Stimulated activated CD8-positive, alpha-beta memory T cell treated with anti-CD3 and anti-CD28 coated beads, Interleukin-15, amount 100 ng/mL, for 24 hours (primary cell): ENCODE measurements around the gene CAMK1D.
"Not testable (repeated sequence)": the region's sequence is repeated elsewhere in the genome, so short reads cannot be mapped to it uniquely, and the experiment has no call there.

Source experiments
- DNase-seq: peaks from one replicate; pipeline ENCODE4 v3.0.0-alpha.2; 2020; ENCODE audit warnings: low read depth

CAMK1D gene

DNA sequence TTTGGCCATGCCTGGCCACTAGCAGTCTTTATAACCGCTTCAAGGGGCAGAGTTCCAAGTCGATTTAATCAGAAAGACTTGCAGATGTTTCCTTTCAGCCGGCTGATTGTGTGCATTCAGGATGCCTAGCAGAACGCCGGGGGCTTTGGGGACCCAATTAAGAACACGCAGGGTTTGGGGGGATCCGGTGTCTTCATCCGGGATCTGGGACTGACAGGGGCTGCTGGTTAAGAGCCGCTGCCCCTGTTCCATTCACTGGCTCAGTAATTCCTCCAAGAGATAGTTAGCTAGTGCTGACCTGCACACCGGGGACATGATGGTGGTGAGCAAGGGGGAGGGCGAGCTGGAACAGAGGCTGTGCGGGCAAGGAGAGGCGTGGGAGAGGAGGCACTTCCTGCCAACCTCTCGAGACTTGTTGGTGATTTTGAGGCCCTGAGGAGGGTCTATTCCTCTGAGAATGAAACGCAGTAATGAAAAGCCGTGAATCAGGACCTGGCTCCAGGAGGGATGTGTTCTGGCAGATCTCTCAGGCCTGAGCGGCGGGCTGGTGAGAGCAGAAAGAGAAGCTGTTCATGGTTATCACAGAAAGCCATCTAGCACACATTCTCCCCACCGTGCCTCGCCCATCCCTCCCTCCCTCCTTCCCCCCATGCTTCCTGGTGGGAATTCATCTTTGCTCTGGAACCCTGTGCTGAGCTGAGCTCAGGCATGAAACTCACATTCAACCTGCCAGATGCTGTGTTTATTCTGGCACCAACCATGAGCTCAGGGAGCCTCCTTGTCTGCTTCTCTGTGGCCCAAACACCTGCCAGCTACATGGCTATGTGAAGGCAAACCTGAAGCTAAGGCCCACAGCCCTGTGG is 500.2 kb downstream of the CAMK1D start:
- no peak for DNase-seq

DNA sequence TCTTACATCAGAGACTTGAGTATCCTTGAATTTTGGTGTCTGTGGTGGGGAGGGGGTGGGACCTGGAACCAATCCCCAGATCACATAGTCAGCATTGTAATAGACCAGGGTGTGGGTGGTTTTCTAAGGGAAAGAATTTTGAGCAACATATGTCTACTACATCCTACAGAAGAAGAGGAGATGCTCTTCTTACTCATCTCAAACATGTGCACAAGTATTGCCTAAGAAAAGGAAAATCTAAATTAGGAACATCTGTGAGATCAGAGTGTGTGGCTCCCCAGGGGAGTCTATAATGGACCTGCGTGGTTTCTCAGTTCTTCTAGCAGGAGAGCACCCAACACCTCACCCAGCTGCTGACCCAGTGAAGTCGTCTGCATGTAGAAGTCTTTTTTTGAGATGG is 503.3 kb downstream of the CAMK1D start:
- no peak for DNase-seq

DNA sequence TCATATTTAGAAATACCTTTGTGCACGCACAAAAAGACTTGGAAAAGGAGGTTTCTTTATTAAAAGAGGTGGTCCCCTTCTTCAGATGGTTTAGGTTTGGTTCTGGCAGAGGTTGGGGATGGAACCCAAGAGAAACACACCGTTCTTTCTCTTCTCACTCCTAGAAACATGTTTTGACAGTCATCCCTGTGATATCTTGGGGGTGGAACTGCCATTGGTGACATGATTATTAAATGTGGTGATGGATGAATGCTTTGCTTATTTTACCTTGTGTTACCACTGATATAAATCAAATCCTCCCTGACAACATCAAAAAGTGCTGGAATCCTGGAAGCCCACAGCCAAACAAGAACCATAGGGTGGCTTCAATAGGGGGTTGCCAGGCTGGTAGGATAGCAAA is 505.6 kb downstream of the CAMK1D start:
- no peak for DNase-seq

DNA sequence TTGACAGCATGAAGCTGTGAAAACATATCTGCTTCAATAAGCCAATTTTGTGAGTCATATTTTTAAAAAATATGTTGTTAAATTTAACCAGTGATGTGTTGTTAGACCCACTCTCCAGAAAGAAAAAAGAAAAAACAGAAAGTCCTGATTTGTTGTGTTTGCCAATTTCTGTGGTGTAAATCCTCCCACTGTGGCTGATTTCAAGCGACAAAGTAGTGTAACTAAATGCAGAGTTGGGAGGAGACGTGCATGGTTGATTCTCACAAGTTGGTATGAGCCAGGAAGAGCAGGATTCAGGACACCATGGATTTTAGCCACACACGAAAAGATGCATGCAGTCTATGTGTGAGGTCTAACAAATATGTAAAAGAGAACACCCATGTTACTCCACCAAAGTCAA is 513.1 kb downstream of the CAMK1D start:
- DNase-seq, result no peak

DNA sequence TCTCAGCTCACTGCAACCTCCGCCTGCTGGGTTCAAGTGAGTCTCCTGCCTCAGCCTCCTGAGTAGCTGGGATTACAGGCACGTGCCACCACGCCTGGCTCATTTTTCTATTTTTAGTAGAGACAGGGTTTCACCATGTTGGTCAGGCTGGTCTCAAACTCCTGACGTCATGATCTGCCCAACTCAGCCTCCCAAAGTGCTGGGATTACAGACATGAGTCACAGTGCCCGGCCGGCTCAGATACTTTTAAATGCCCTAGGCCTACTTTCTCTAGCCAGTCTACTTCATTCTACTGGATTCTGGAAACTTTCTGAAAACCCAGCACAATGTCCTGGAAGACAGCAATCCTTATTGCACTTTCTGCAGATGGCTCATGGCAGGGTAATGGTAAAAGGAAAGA is 516.2 kb downstream of the CAMK1D start:
- DNase-seq, result not testable (repeated sequence)

DNA sequence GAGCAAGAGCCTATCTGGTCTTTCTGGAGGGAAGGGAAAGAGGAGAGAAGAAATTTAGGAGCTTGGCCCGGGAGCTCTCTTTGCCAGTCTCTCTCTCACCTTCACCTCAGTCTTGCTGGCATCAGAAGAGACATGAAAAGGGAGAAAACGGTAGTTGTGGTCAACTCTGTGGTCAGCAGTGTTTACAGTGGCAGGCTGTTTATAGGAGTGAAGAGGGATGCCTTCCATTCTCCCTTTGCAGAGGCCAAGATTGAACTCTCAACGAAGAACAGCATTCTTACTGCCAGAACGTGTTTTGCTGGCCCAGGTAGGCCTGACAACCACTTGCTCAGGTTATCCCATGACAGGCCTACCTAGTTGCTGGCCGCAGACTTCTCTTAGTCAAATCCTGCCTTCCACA is 518.9 kb downstream of the CAMK1D start:
- DNase-seq, result no peak

DNA sequence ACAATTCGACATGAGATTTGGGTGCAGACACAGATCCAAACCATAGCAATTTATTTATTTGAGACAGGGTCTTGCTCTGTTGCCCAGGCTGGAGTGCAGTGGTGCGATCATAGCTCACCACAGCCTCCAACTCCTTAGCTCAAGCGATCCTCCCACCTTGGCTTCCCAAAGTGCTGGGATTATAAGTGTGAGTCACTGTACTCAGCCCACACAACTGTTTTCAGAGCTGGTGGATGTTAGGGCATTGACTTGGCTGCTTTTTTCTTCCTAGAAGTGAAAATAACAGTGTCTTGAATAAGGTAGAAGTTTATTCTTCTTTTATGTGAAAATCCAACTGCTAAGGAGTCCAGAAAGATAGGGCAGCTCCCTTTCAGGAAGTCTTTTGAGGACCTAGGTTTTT is 520.1 kb downstream of the CAMK1D start:
- DNase-seq, result no peak

DNA sequence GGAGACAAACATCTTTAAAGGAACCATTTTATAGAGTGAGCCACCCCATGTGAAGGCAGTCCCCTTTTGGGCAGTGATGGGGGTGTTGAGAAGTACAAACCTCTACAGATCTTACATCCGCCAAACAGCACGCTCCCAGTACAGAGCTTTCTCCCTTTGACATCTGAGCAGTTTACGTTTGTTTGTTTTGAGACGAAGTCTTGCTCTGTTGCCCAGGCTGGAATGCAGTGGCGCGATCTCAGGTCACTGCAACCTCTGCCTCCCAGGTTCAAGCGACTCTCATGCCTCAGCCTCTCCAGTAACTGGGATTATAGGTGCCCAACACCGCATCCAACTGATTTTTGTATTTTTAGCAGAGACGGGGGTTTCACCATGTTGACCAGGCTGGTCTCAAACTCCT is 523.2 kb downstream of the CAMK1D start:
- no peak for DNase-seq

DNA sequence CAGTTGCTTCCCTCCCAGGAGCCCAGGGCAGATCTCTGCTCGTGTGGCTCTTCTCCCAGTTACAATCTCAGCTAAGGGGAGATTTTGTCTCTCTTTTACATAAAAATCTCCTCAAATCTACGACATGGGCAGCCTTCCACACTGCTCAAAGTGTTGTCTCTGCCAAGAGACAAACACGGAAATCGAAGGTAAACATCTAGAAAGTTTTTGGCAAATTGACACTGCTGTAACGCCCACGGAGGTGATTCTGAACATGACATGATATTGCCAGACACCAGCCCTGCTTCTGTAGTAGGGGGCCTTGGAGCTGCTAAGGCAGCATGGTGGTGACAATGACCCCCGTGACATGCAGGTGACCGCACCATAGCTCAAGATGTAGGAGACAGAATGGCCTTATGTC is 523.8 kb downstream of the CAMK1D start:
- DNase-seq, result no peak

DNA sequence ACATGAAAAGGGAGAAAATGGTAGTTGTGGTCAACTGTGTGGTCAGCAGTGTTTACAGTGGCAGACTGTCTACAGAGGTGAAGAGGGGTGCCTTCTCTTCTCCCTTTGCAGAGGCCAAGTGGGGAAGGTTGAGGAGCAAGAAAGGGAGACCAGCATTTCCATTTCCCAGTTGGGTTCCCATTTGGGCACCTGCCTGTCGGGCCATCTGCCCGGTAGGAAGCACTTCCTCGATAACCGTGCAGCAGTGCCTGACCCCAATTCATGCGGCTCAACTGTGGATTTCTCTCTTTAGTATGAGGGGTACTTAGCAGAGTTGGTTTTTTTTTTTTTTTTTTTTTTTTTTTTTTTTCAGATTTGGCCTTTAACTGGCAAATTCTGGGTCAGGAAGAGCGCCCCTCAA is 525.2 kb downstream of the CAMK1D start:
- DNase-seq, result no peak

DNA sequence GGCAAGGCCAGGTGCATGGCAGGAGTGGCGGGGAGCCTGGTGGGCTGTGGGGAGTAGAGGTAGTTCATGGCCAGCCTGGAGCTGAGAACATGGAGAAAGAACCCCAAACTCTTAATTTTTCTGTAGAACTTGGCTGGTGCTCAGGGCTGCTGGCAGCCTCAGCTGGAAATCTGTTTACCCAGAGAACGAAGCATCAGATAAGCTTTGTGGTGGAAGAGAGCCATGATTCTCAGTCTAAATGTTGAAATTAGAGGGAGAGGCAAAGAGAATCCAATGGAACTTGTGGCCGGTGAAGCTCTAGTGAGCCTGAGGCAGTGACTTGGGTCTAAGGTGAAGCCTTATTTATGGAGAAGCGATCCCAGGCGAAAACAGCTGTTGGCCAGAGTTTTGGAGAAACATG is 525.8 kb downstream of the CAMK1D start:
- no peak for DNase-seq

DNA sequence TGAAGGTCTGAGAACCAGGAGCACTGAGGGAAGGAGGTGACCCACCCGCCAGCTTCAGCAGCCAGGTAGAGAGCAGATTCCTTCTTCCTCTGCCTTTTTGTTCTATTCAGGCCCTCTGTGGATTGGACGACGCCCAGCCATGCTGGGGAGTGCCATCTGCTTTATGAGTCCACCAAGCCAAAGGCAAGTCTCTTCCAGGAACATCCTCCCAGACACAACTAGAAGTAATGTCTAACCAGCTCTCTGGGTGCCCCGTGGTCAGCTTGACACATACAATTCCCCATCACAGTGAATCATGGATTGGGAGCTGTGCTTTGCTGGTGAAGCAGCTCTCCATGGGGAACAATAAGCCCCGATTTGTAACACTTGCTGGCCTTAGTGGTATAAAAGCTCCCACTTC is 526.9 kb downstream of the CAMK1D start:
- DNase-seq, result no peak

DNA sequence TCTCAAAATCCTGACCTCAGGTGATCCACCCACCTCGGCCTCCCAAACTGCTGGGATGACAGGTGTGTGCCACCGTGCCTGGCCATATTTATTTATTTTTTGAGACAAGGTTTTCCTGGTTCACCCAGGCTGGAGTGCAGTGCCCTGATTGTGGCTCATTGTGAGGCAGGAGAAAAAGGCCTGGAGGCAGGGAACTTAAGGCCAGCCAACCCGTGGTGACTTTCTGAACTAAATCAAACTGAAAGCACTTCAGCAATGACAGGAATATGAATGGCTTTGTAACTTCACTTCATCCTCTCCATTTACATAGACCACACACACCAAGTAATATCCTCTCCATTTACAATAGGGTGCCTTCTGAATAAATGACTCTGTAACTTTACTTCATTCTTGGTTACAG is 527.8 kb downstream of the CAMK1D start:
- DNase-seq, result no peak

DNA sequence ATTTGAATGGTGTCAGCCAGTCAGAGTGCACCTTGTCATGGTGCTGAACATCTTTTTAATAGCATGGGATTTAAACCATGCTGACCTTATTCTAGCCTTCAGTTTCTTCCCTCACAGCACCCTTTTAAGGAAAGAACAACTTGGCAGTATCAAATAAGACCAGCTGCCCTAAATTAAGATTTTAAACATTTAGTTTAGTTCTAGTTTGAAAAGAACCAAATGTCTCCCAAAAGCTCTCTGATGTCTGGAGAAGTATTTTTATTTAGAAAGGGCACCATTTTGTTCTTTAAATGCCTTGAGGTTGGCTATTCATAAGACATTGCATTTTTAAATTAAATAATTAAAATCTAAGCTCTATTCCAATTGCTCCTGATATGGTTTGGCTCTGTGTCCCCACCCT is 531.1 kb downstream of the CAMK1D start:
- DNase-seq, result no peak

DNA sequence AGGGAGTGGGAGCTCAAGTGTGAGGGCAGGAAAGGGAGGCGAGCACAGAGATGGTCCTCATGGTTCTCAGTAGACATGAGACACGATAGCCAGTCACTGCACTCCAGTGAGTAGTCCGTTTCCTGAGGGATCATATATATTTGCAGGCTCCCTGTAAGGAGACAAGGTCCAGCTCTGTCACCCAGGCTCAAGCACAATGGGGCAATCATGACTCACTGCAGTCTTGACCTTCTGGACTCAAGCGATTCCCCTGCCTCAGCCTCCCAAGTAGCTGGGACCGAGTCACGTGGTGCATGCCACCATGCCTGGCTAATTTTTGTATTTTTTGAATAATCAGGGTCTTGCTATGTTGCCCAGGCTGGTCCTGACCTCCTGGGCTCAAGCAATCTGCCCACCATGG is 535.5 kb downstream of the CAMK1D start:
- DNase-seq, result no peak
